EL (cell line): ENCODE data around the gene LGALS4.
"Not testable (repeated sequence)": the region's sequence is repeated elsewhere in the genome, so short reads cannot be mapped to it uniquely, and the experiment has no call there.

Experiments used
- DNase-seq: peaks from one replicate; pipeline ENCODE4 v3.0.0-alpha.2; 2016

Gene LGALS4

GRCh38 chr19:38842439-38843174, 29.9 kb upstream of the LGALS4 start:
- no peak for DNase-seq

- no peak for DNase-seq
These were observed 29.2 kb upstream of the LGALS4 start for GRCh38 chr19:38841787-38842438.

GRCh38 chr19:38841180-38841766, 28.5 kb upstream of the LGALS4 start:
- DNase-seq = no peak

GRCh38 chr19:38840583-38840968, 27.8 kb upstream of the LGALS4 start:
- DNase-seq = no peak

- peak; percentile 37 for DNase-seq
These were observed 27.3 kb upstream of the LGALS4 start for GRCh38 chr19:38839816-38840582.

- DNase-seq = no peak
These were observed 26.4 kb upstream of the LGALS4 start for GRCh38 chr19:38838986-38839761.

- no peak for DNase-seq
These were observed 25.7 kb upstream of the LGALS4 start for GRCh38 chr19:38838208-38838985.

GRCh38 chr19:38837656-38838121, 24.9 kb upstream of the LGALS4 start:
- DNase-seq = peak; percentile 83

GRCh38 chr19:38836983-38837626, 24.4 kb upstream of the LGALS4 start:
- DNase-seq = no peak

GRCh38 chr19:38836159-38836982, 23.6 kb upstream of the LGALS4 start:
- no peak for DNase-seq

- no peak for DNase-seq
These were observed 21.8 kb upstream of the LGALS4 start for GRCh38 chr19:38834590-38834989.

GRCh38 chr19:38834104-38834490, 21.4 kb upstream of the LGALS4 start:
- DNase-seq = no peak

GRCh38 chr19:38833092-38833425, 20.3 kb upstream of the LGALS4 start:
- DNase-seq = no peak

GRCh38 chr19:38831142-38831605, 18.4 kb upstream of the LGALS4 start:
- peak; percentile 99 for DNase-seq

- DNase-seq = peak; percentile 57
These were observed 17.4 kb upstream of the LGALS4 start for GRCh38 chr19:38830039-38830733.

- peak; percentile 45 for DNase-seq
These were observed 16.5 kb upstream of the LGALS4 start for GRCh38 chr19:38829203-38829602.

- no peak for DNase-seq
These were observed 14.3 kb upstream of the LGALS4 start for GRCh38 chr19:38826856-38827551.

GRCh38 chr19:38825936-38826335, 13.2 kb upstream of the LGALS4 start:
- not testable (repeated sequence) for DNase-seq
